Panc1 (cell line): ENCODE measurements around the gene SSBP2.

ENCODE experiments used
- CTCF ChIP-seq: fragments of 450-650 bp; IDR thresholded peaks from 2 replicates; pipeline ENCODE4 v1.5.1; 2017; ENCODE audit warnings: mild to moderate bottlenecking
- POLR2AphosphoS5 ChIP-seq: IDR thresholded peaks from 2 replicates; pipeline ENCODE4 v1.6.1; 2012; ENCODE audit warnings: mild to moderate bottlenecking, low read depth, low read length, moderate library complexity
- REST ChIP-seq, 2 experiments: IDR thresholded peaks; 2 replicates each; pipeline ENCODE4 v1.6.1; 2011 to 2012; ENCODE audit warnings: low read depth in 2 of 2, control low read depth in 1 of 2, low read length in 1 of 2, mild to moderate bottlenecking in 1 of 2, moderate library complexity in 1 of 2; ENCODE audit not compliant: insufficient read depth in 1 of 2
- SIN3A ChIP-seq: IDR thresholded peaks from 2 replicates; pipeline ENCODE4 v1.6.1; 2012; ENCODE audit warnings: low read depth, mild to moderate bottlenecking, low read length, moderate library complexity, borderline replicate concordance; ENCODE audit not compliant: insufficient read depth
- TCF7L2 ChIP-seq: IDR thresholded peaks from 2 replicates; pipeline ENCODE4 v1.6.1; 2011; ENCODE audit warnings: mild to moderate bottlenecking, low read depth, low read length, inconsistent platforms

- TF ChIP-seq CTCF (no peak), POLR2AphosphoS5 (no peak), REST (IDR thresholded peaks at IDR 0.05; ENCODE audit: insufficient read depth in 1 of 2, low read depth in 2 of 2, low read length in 1 of 2) (no peak), TCF7L2 (no peak), SIN3A (no peak)
Measured at GRCh38 chr5:81717860-81718259, 33.0 kb downstream of the SSBP2 start.
